GM12878 (cell line): ENCODE measurements around the gene PHB1. TPM values are rescaled to one million over a fixed set of nuclear protein-coding genes. Genes with fewer than 3 reads are reported as not detected.

Experiments
- ATAC-seq: fragments of 200-7000 bp; cut with Tn5 transposase; 3 replicates; pipeline ENCODE4 v1.9.1; 2020; ENCODE audit warnings: mild to moderate bottlenecking, moderate library complexity
- BruUV-seq: library from RNA; stranded (reverse); fragments of 400-500 nt; replicated peaks from 2 replicates; lab custom pipeline; 2021; lab: Mats Ljungman, UMichigan
- CTCF ChIA-PET: fragments of 300-600 bp; sonication (Branson Sonifier 250); formaldehyde crosslinking; extraction: SDS; loops from one replicate; lab custom pipeline; 2021; ENCODE audit warnings: inconsistent platforms; lab: Yijun Ruan, JAX
- POLR2A ChIA-PET: fragments of 350-600 bp; formaldehyde crosslinking; extraction: SDS; loops from one replicate; lab custom pipeline; 2021; ENCODE audit warnings: inconsistent platforms; lab: Charles Lee
- RAD21 ChIA-PET: fragments of 300-600 bp; sonication (Branson Sonifier 250); formaldehyde crosslinking; loops from one replicate; lab custom pipeline; 2023; ENCODE audit warnings: antibody characterized with exemption; ENCODE audit not compliant: unreplicated experiment; lab: Charles Lee
- SMC1A ChIA-PET: fragments of 300-600 bp; sonication (Branson Sonifier 250); formaldehyde crosslinking; loops from one replicate; lab custom pipeline; 2023; ENCODE audit not compliant: unreplicated experiment, uncharacterized antibody; lab: Charles Lee
- DNase-seq: peaks from one replicate; pipeline ENCODE4 v3.0.0-alpha.2; 2011; ENCODE audit warnings: low read depth, low spot score
- FAIRE-seq: peaks from 3 replicates; lab custom pipeline; 2011; peaks lifted over from hg19 to GRCh38; lab: Jason Lieb, UNC
- H2AFZ ChIP-seq: 2 replicates; pipeline ENCODE4 v1.6.0; 2011; ENCODE audit warnings: low read depth, low read length, control low read depth; ENCODE audit not compliant: control insufficient read depth
- H3K27ac ChIP-seq: 2 replicates; pipeline ENCODE4 v1.5.1; 2011; ENCODE audit warnings: control low read depth; ENCODE audit not compliant: control insufficient read depth, insufficient read depth
- H3K27me3 ChIP-seq, 2 experiments: replicated peaks in 1 of 2; 2 replicates each; pipeline versions ENCODE4 v1.6.0 to v1.6.1; 2011; ENCODE audit warnings: low read length in 1 of 2; ENCODE audit not compliant: control insufficient read depth in 2 of 2, insufficient read depth in 2 of 2
- H3K36me3 ChIP-seq, 2 experiments: 2 replicates each; pipeline ENCODE4 v1.5.1; 2011; ENCODE audit warnings: low read length in 1 of 2; ENCODE audit not compliant: control insufficient read depth in 2 of 2, insufficient read depth in 2 of 2
- H3K4me1 ChIP-seq: 2 replicates; pipeline ENCODE4 v1.6.1; 2011; ENCODE audit warnings: mild to moderate bottlenecking, low read length, moderate library complexity, mixed read lengths; ENCODE audit not compliant: control insufficient read depth, insufficient read depth
- H3K4me2 ChIP-seq: 2 replicates; pipeline ENCODE4 v1.6.0; 2011; ENCODE audit warnings: control low read depth; ENCODE audit not compliant: control insufficient read depth, insufficient read depth
- H3K4me3 ChIP-seq: fragments of 200-600 bp; sonication (generic); 2 replicates; pipeline ENCODE4 v1.5.1; 2016
- H3K79me2 ChIP-seq: 2 replicates; pipeline ENCODE4 v1.6.0; 2011; ENCODE audit warnings: low read length; ENCODE audit not compliant: control insufficient read depth, insufficient read depth
- H3K9ac ChIP-seq: 2 replicates; pipeline ENCODE4 v1.8.0; 2011; ENCODE audit warnings: low read length, control low read depth, mixed read lengths; ENCODE audit not compliant: control insufficient read depth, insufficient read depth
- H3K9me3 ChIP-seq: replicated peaks from 3 replicates; pipeline ENCODE4 v1.5.1; 2011; ENCODE audit warnings: mild to moderate bottlenecking, low read length; ENCODE audit not compliant: control insufficient read depth, insufficient read depth
- H4K20me1 ChIP-seq: 2 replicates; pipeline ENCODE4 v1.6.0; 2011; ENCODE audit not compliant: control insufficient read depth, insufficient read depth
- NR2C2 ChIP-seq: IDR thresholded peaks from 2 replicates; pipeline ENCODE4 v1.6.1; 2011; ENCODE audit warnings: borderline replicate concordance, low read depth; ENCODE audit not compliant: control insufficient read depth, insufficient read length
- SMAD1 ChIP-seq: fragments of 450-650 bp; IDR thresholded peaks from 2 replicates; pipeline ENCODE4 v1.6.1; 2018; ENCODE audit warnings: mild to moderate bottlenecking, low read depth; ENCODE audit not compliant: partially characterized antibody
- TBL1XR1 ChIP-seq: IDR thresholded peaks from 2 replicates; pipeline ENCODE4 v1.6.1; 2012; ENCODE audit warnings: low read depth, low read length, improper control_type of control experiment
- WRNIP1 ChIP-seq: IDR thresholded peaks from 2 replicates; pipeline ENCODE4 v1.6.1; 2011; ENCODE audit warnings: low read depth, low read length, improper control_type of control experiment, borderline replicate concordance
- WGBS: methylation state at CpG from one replicate; pipeline ENCODE4 v1.1.6; 2016; ENCODE audit warnings: low lambda C conversion rate; ENCODE audit not compliant: insufficient replicate concordance, insufficient coverage; ENCODE audit errors: missing lambda C conversion rate; 5-methylcytosine and 5-hydroxymethylcytosine counted together
- in situ Hi-C: fragments of 300-500 bp; cut with MboI; formaldehyde crosslinking; loops from 9 replicates; pipeline ENCODE4 v1.14.3; 2018; ENCODE audit warnings: mixed read lengths
- intact Hi-C: fragments of 100-400 bp; cut with micrococcal nuclease; formaldehyde crosslinking; loops from one replicate; pipeline ENCODE4 v1.14.2; 2022; ENCODE audit not compliant: unreplicated experiment
- polyA plus RNA-seq, 11 experiments: library from polyadenylated mRNA; depleted of rRNA in 4 of 11; unstranded in 6 of 11; stranded (reverse) in 5 of 11; fragments of >200 nt; fragmentation: Nextera tagmentation in 4 of 11; fragmentation: Illumina TruSeq in 1 of 11; extraction: Ambion mirVana in 4 of 11; extraction: Trizol in 1 of 11; gene quantifications; 1 replicate in 1 of 11; 2 replicates in 10 of 11; pipeline versions ENCODE4 v1.2.1 to v1.2.3, GENCODE V29; 2011 to 2016; ENCODE audit warnings: inconsistent platforms in 2 of 11, missing spikeins in 2 of 11, low read depth in 1 of 11
- total RNA-seq, 4 experiments: library from RNA; depleted of rRNA in 3 of 4; stranded (reverse); fragments of >200 nt in 3 of 4; fragmentation: Illumina TruSeq in 1 of 4; extraction: Trizol in 1 of 4; gene quantifications; 2 replicates each; pipeline versions ENCODE4 v1.2.1 to v1.2.3, GENCODE V29; 2013 to 2021
- TF ChIP-seq, protein P1 (sequence below): fragments of 450-650 bp; IDR thresholded peaks from 2 replicates; pipeline ENCODE4 v1.6.1; 2017; ENCODE audit warnings: mild to moderate bottlenecking
- TF ChIP-seq, protein P2 (sequence below): IDR thresholded peaks from 2 replicates; pipeline ENCODE4 v1.6.1; 2012; ENCODE audit warnings: mild to moderate bottlenecking, low read depth, low read length
- TF ChIP-seq, protein P3 (sequence below): fragments of 450-650 bp; IDR thresholded peaks from 2 replicates; pipeline ENCODE4 v1.6.1; 2016; ENCODE audit warnings: mild to moderate bottlenecking, moderate library complexity, borderline replicate concordance

The PHB1 gene
- total and polyA plus RNA-seq, 10 of the 15 experiments (the other 5 are each of a cell fraction or from before 2014, with no cell fraction given), result 117 to 466 (median 248) TPM

DNA sequence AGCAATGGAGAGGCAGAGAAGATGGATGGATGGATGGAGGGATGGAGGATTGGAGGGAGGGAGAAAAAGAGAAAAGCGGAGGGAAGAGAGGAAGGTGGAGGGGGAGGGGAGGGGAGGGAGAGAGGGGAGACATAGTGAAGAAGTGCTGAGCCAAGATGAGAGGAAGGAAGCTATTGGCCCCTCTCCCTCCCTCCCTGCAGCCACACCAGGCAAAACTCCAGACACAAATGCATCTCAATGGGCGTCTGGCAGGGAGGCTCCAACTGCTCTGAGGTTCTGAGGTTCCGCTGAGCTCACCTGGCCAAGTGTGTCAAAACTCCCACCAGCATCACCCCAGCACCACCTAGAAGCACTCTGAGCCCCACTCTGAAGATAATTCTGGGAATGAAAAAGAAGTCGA lies 26.9 kb upstream of the PHB1 start:
- no peak for ATAC-seq
- Histone ChIP-seq H3K27ac (no peak overlapping the region), H4K20me1 (no peaks in the 10 kb centered on the region), H3K4me2 (no peak overlapping the region), H3K27me3 (peaks cover 0 to 2% of the 10 kb centered on the region in 2 experiments; a peak in 2 of 4 replicates), H3K9me3 (no peaks in the 10 kb centered on the region), H2AFZ (no peak overlapping the region), H3K4me1 (peaks cover 4% of the 10 kb centered on the region), H3K9ac (no peak overlapping the region), H3K4me3 (no peak overlapping the region), H3K36me3 (no peaks in the 10 kb centered on the region), H3K79me2 (no peaks in the 10 kb centered on the region)
- POLR2A ChIA-PET, result no interaction called here
- CTCF ChIA-PET, result no interaction called here
- SMC1A ChIA-PET, result no interaction called here
- intact Hi-C loops, result no loop called here
- RAD21 ChIA-PET, result no interaction called here
- 22% methylated on average over 3 of the region's 4 CpGs for WGBS
- BruUV-seq, result no TSS peak
- TF ChIP-seq, protein P1, sequence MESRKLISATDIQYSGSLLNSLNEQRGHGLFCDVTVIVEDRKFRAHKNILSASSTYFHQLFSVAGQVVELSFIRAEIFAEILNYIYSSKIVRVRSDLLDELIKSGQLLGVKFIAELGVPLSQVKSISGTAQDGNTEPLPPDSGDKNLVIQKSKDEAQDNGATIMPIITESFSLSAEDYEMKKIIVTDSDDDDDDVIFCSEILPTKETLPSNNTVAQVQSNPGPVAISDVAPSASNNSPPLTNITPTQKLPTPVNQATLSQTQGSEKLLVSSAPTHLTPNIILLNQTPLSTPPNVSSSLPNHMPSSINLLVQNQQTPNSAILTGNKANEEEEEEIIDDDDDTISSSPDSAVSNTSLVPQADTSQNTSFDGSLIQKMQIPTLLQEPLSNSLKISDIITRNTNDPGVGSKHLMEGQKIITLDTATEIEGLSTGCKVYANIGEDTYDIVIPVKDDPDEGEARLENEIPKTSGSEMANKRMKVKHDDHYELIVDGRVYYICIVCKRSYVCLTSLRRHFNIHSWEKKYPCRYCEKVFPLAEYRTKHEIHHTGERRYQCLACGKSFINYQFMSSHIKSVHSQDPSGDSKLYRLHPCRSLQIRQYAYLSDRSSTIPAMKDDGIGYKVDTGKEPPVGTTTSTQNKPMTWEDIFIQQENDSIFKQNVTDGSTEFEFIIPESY, result no peak
- no peak for TF ChIP-seq NR2C2
- FAIRE-seq, result no peak
- in situ Hi-C loops, result no loop called here
- DNase-seq, result no peak

DNA sequence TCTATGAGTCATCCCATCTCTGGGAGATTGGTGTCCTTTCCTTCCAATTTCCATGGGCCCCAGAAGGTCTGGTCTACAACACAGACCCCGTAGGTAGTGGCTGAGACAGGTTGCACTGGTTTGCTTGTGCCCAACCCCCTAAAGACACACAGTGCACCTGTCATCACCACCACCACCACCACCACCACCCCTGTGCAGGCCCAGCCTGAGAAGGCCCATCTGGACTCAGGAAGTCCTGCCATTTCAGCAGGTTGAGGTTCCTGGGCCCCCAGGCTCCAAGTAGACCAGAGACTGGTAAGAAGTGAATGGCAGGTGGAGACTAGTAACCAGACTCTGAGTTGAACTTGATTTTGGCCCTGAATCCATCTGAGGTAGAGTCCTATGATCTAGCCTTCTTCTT lies 25.9 kb upstream of the PHB1 start:
- Histone ChIP-seq H3K79me2 (no peaks in the 10 kb centered on the region), H3K4me1 (peaks cover 4% of the 10 kb centered on the region), H3K9me3 (no peaks in the 10 kb centered on the region), H3K9ac (no peak overlapping the region), H4K20me1 (no peaks in the 10 kb centered on the region), H3K27ac (no peak overlapping the region), H3K27me3 (no peaks in the 10 kb centered on the region; a peak in 2 of 4 replicates), H3K36me3 (no peaks in the 10 kb centered on the region), H2AFZ (no peak overlapping the region), H3K4me2 (no peak overlapping the region), H3K4me3 (no peak overlapping the region)
- 0% methylated on average over 1 of the region's 1 CpG for WGBS
- CTCF ChIA-PET, result no interaction called here
- ATAC-seq (no peak), FAIRE-seq (no peak), DNase-seq (no peak)
- in situ Hi-C loops (no loop called here), intact Hi-C loops (no loop called here)
- no TSS peak for BruUV-seq
- RAD21 ChIA-PET, result no interaction called here
- POLR2A ChIA-PET, result no interaction called here
- SMC1A ChIA-PET, result no interaction called here
- TF ChIP-seq SMAD1 (no peak), NR2C2 (no peak), TBL1XR1 (no peak), WRNIP1 (no peak)
- TF ChIP-seq, protein P2, sequence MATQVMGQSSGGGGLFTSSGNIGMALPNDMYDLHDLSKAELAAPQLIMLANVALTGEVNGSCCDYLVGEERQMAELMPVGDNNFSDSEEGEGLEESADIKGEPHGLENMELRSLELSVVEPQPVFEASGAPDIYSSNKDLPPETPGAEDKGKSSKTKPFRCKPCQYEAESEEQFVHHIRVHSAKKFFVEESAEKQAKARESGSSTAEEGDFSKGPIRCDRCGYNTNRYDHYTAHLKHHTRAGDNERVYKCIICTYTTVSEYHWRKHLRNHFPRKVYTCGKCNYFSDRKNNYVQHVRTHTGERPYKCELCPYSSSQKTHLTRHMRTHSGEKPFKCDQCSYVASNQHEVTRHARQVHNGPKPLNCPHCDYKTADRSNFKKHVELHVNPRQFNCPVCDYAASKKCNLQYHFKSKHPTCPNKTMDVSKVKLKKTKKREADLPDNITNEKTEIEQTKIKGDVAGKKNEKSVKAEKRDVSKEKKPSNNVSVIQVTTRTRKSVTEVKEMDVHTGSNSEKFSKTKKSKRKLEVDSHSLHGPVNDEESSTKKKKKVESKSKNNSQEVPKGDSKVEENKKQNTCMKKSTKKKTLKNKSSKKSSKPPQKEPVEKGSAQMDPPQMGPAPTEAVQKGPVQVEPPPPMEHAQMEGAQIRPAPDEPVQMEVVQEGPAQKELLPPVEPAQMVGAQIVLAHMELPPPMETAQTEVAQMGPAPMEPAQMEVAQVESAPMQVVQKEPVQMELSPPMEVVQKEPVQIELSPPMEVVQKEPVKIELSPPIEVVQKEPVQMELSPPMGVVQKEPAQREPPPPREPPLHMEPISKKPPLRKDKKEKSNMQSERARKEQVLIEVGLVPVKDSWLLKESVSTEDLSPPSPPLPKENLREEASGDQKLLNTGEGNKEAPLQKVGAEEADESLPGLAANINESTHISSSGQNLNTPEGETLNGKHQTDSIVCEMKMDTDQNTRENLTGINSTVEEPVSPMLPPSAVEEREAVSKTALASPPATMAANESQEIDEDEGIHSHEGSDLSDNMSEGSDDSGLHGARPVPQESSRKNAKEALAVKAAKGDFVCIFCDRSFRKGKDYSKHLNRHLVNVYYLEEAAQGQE, result no peak
- TF ChIP-seq, protein P3, sequence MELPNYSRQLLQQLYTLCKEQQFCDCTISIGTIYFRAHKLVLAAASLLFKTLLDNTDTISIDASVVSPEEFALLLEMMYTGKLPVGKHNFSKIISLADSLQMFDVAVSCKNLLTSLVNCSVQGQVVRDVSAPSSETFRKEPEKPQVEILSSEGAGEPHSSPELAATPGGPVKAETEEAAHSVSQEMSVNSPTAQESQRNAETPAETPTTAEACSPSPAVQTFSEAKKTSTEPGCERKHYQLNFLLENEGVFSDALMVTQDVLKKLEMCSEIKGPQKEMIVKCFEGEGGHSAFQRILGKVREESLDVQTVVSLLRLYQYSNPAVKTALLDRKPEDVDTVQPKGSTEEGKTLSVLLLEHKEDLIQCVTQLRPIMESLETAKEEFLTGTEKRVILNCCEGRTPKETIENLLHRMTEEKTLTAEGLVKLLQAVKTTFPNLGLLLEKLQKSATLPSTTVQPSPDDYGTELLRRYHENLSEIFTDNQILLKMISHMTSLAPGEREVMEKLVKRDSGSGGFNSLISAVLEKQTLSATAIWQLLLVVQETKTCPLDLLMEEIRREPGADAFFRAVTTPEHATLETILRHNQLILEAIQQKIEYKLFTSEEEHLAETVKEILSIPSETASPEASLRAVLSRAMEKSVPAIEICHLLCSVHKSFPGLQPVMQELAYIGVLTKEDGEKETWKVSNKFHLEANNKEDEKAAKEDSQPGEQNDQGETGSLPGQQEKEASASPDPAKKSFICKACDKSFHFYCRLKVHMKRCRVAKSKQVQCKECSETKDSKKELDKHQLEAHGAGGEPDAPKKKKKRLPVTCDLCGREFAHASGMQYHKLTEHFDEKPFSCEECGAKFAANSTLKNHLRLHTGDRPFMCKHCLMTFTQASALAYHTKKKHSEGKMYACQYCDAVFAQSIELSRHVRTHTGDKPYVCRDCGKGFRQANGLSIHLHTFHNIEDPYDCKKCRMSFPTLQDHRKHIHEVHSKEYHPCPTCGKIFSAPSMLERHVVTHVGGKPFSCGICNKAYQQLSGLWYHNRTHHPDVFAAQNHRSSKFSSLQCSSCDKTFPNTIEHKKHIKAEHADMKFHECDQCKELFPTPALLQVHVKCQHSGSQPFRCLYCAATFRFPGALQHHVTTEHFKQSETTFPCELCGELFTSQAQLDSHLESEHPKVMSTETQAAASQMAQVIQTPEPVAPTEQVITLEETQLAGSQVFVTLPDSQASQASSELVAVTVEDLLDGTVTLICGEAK, result no peak
